Upper lobe of left lung (tissue), 4 donors: ENCODE measurements around the gene ZNF506.

Experiments used
- CTCF ChIP-seq, 6 experiments: fragments of 450-650 bp in 4 of 6; fragments of 200-600 bp in 2 of 6; sonication (generic) in 2 of 6; IDR thresholded peaks; one replicate each; pipeline ENCODE4 v1.5.1; 2016 to 2019; ENCODE audit warnings: antibody characterized with exemption in 6 of 6
- POLR2A ChIP-seq, 4 donors: fragments of 450-650 bp; IDR thresholded peaks; one replicate each; pipeline ENCODE4 v1.5.1; 2016 to 2017; ENCODE audit warnings: antibody characterized with exemption in 4 of 4, mild to moderate bottlenecking in 2 of 4

GRCh38 chr19:19775891-19776205 lies 45.7 kb downstream of the ZNF506 start:
- TF ChIP-seq CTCF (IDR thresholded peaks at IDR 0.05): no peak
- TF ChIP-seq POLR2A (IDR thresholded peaks at IDR 0.05): no peak
